HG03354 (cell line): ENCODE data around the gene BEND6.

Source experiments
- ATAC-seq: cut with Tn5 transposase; IDR thresholded peaks from one replicate; pipeline ENCODE4 v1.9.1; 2021; ENCODE audit warnings: mild to moderate bottlenecking; ENCODE audit not compliant: unreplicated experiment, poor library complexity, severe bottlenecking

The BEND6 gene, protein sequence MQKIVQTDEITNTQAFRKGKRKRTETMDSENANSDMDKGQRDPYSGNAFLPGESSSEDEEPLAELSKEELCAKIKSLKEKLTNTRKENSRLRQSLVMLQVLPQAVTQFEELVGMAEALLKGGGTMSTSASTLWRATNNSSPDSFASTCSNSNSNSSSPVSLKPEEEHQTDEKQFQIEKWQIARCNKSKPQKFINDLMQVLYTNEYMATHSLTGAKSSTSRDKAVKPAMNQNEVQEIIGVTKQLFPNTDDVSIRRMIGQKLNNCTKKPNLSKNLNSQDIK

DNA sequence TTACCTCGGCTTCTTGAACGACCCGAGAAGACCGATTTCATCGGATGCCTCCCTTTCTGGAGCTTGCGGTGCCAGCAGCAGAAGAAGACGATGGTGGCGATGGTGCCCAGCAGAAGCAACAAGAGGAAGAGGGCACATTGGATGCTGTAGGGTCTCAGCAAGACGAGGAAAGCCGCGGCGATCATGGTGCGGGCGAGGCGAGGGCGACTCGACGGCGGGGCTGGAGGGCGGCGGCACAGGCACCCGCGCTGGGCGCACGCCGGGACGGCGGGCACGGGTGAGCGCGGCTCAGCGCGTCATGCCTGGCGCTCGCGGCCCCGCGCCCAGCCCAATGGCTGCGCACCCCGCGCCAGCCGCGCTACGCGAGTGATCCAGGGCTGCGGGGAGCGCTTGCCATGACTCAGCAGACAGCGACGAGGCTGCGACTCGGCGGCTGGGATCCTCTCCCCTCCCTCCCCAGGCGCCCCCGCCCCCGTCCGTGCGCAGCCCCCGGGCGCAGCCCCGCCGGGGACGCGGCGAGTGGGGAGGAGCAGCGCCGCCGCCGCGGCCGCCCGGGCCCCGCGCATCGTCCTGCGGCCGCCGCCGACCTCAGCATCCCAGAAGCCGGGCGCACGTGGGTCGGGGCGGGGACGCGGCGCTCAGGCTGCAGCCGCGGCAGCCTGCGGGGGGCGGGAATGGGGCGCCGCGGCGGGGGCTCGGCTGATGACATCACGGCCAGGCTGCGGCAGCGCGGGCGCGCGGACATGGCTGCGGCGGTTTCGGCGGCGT, at the start of gene BEND6:
BEND6 (plus strand) TSS at position 705 of the 768 bp plus-strand sequence. CDS start 26,704 bp downstream, outside the sequence.
- ATAC-seq = peak; percentile 51

DNA sequence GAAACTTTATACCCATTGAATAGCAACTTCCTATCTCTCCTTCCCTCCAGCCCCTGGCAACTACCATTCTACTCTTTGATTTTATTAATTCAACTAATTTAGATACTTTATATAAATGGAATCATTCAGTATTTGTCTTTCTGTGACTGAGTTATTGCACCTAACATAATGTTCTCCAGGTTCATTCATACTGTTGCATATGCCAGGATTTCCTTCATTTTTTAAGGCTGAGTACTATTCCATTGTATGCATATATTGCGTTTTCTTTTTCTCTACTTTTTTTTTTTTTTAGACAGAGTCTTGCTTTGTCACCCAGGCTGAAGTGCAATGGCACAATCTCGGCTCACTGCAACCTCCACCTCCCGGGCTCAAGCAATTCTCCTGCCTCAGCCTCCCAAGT, 49.5 kb upstream of the BEND6 start:
- ATAC-seq = no peak

DNA sequence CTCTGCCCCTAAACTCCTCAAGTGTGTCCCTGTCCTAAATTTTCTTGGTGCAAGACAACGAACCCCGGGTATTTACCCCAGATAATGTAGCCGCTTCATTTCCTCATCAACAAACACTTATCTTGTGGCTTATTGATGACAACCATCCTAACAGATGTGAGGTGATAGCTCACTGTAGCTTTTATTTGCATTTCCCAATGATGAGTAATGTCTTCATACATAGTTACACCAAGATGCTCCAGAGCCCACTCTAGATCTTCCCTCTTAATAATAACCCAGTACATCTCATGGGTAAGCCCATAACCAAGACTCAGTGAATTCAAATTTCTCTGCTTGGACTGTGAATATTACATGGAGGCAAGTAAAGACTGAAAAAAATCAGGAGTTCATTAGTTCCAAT, 48.2 kb upstream of the BEND6 start:
- no peak for ATAC-seq

DNA sequence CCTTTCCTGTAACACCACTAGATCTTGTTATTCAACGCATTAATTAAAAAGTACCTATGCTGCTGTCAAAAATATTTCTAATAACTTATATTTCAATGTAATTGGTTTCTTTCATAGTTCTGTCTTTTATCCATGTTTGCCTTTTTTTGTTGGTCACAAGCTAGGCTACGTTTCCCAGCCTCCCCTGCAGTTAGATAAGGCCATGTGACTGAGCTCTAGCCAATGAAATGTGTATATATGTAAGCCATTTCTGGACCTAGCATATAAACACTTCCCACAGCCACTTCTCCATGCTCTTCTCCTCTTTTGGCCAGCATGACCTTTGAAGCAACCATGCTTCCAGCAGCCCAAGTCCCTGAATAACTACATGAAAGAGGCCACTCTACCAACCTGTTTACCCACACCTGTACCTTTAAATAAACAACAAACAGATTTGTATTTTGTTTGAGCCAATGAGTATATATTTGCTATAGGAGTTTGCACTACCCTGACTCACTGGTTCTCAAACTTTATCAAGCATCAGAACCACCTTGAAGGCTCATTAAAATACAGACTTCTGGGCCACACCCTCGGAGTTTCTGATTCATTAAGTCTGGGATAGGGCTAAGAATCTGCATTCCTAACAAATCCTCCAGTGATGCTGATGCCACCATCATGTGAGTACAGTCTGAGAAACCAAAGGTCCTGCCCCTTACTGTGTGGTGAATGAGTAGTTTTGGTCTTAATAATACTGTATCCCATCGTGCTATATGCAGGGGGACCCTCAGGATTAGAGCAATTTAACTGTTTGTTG, 45.6 kb upstream of the BEND6 start:
- no peak for ATAC-seq

DNA sequence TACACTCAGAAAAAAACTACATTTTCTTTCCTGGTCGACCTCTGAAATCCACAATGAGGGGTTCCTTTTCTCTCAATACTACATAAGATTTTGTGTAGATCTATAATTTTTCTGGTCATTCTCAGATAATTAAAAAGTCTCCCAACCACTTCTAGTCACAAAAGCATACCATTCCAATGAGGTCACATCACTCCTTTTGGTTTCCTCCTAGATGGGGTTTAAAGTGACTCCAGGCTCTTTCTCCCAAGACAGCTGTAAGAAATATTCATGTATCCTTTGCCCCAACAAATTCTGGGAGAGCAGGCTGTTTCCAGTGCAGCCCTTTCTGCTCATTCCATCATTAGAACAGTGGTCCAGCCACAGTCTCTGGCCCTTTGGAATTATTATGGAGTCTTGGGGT, 43.1 kb upstream of the BEND6 start:
- ATAC-seq = no peak

DNA sequence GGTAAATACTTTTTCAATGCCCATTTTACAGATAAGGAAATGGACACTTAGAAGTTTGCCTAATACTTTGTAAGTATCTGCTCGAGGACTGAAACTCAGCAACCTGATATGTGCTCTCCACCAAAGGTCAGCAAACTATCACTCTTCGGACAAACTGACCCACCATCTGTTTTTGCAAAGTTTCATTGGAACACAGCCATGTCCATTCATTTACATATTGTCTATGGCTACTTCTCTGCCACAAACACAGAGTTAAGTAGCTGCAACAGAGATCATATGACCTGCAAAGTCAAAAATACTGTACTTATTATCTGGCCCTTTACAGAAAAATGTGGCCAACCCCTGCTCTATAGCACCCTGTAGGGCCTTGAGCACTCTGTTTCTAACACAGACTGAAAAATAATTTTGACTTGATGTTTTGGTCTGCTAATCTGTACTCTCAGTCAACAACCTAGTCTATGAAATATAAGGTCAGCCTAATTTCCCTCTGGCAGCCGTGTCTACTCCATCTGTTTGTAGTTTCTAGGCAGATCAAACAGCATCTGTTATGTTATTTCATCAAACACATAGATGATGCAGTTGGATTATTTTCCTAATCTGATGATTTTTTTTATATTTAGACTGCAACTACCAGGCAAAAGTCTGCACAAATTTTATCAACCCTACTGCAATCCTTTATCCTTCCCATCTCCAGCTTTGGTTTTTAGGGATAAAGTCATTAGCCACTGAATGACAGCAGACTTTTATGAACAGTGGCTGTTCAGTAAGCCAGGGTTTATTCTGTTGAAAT, 41.4 kb upstream of the BEND6 start:
- no peak for ATAC-seq

DNA sequence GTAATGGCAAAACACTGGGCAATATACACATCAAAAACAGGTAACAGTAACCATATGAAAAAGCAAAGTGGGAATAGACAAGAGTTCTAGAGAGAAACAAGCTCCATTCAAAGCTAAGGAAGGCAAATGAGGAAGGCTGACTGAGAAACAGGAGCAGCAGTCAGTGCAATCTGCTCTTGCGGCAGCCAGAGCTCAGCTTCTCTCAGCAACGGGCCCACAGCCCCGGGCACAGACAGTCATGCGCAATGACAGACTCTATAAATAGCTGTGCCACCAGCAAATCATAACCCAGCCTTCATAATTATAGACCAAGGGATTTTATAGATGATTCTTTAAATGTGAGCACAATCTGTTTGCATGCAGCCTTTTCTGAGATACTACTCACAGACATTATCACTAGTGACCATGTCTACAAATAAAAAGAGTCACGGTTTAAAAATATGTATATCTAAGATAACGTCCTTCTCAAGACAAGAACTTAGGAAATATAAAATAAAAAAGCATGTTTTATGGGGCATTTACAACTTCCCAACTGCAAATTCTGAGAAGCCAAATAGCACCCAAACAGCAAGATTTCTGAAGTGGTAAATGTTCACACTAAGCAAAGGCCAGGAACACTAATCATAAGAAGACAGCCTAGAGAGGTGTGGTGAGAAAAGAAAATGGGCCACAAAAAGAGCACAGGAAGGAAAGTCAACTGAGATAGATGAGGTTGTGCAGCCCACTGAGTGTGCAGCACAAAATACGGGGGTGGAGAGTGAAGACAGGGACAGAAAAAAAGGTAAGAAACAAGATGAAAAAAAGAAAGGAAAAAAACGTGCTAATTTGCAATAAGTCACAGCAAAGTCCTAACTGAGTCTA, 39.9 kb upstream of the BEND6 start:
- ATAC-seq = peak; percentile 82

DNA sequence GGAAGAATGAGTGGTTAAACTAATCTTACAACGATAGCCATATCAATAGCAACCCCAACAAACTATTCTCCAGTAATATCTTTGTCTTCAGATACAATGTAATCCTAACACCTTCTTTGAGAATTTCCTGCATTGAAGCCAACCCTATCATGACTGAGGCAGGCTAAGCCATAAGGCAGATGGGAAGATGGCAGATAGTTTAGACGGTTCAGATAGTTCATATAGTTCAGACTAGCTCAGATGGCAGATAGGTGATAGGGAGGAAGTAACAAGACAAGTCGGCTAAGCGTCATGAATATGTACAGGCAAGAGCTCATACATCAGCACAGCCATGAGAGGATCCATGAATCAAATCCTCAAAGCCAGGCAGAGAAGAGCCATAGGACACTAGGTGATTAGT, 39.1 kb upstream of the BEND6 start:
- no peak for ATAC-seq

DNA sequence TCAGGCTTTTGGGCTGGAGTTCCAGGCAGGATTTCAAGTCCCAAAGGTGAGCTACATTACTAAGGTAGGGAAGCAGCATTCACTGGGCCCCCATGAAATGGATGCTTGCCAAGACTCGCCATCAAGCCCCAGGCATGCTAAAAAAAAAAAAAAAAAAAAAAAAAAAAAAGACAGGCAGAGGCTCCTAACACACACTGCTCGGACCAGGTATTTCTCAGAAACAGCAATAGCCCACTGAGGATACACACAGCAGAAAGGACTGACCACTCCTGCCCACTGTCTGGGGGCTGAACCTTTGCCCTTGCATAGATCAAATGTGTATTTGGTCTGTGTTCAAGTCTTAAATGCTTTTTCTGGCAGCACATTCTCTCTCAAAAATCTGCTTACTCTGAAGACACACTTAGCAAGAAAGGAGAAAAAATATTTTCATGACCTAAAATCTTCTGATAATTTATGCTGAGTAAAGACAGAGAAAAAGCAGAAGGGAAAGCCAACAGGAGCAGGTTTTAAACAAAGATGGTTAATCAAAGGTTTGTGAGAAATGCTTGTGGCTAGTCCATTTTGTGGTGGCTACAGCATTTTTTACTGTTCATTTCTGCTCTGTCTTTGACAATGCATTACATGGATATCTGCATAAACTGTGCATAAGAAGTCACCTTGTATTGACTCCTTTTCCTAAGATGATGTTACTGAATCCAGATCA, 37.9 kb upstream of the BEND6 start:
- ATAC-seq = no peak

DNA sequence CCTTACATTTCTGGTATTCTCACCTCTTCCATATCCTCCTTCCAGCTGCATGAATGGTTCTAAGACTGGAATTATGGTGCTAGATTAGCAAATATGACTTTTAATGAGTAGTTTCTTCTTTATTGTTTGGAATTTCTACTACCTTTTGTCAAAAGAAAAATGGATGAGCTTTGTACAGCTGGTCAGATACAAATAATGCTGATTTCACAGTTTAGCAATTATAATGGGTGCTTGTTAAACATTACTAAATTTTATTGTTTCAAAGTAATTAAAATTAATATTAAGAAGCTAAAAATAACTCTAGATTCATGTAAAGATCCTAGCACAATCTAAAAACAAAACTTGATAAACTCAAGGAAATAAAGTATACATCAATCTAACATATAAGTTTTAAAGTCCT, 32.3 kb upstream of the BEND6 start:
- no peak for ATAC-seq

DNA sequence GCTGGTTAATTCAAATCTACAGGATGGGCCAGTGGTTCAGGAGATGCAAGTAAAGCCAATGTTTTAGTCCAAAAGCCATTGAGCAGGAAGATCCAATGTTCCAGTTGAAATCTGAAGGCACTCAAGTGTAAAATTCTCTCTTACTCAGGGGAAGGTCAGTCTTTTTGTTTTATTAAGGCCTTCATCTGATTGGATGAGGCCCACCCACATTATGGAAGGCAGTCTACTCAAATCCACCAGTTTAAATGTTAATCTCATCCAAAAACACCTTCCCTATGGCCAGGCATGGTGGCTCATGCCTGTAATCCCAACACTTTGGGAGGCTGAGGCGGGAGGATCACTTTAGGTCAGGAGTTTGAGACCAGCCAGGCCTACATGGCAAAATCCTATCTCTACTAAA, 31.3 kb upstream of the BEND6 start:
- no peak for ATAC-seq

DNA sequence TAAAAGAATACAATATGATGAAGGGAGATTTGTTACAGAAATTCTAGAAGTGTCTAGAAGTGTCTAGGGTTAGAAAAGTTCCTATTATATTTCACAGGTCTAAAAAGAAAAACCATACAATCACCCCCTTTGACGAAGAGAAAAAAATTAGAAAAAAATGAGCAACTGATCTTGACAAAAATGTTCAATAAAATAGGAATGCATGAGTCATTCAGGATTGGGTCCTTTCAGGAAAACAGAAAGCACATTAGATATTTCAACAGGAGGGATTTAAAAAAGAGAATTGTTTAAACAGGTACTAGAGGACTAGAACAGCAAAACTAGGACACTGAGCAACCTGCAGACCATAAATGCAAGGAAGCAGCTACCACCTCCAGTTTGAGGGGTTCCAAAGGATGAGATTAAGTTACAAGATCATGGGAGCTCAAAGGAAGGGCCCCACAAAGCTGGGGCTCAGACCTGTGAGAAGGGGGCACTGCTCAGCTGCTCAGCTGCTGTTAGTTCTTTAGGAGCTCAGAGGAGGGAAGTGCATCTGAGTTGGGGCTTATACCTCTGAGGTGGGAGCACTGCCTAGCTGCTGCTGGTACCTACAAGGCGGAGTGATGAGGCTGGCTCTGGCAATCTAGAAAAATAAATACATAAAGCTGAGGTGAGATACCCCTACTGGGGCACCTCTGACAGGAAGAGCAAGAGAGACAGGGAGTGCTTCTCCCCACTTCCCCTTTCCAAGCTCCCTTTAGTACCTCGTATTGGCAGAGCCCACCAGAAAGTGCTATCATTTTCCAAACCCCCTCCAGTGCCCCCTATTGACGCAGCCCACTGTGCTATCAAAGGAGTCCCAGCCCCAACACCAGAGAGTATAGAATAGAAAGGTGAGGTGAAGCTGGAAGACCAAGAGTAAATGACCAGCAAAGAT, 27.1 kb upstream of the BEND6 start:
- ATAC-seq = no peak

DNA sequence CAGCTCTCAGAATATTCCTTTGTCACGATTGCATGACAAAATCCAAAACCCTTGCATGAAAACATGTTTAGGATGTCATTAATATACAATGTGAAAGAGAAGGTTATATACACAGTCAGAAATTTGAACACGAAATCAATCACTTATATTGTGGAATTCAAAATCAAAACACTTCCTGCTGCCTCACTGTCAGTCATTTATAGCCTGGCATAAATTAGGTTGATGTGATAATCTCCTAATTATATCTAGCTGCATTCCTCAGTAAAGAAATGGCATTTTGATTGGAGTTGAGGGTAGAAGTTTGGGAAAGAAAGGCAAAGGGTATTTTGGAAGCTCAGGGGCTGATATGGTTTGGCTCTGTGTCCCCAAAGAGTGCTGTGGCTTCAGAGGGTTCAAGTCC, 24.1 kb upstream of the BEND6 start:
- ATAC-seq = no peak

DNA sequence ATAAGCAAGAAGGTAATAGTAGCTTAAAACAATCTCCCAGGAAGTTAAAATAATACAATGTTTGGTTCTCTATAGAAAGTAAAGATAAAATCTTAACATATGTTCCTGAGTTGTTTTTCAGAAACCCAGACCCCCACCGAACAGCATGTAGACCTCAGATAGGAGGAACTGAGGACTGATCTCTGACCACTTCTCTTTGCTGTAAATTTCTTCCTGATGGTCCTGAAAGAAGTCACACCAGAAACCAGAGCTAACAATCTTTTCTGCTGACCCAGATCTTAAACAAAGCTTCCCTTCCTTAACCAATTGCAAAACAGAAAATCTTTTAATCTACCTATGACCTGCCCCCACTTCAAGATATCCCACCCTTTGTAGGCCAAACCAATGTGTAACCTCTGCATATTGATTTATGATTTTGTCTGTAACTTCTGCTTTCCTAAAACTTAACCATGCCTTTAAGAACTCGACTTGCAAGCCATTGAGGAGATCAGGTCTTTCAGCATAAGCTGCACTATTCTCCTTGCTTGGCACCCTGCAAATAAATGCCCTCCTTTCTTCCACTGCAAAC, 21.9 kb upstream of the BEND6 start:
- ATAC-seq = no peak

DNA sequence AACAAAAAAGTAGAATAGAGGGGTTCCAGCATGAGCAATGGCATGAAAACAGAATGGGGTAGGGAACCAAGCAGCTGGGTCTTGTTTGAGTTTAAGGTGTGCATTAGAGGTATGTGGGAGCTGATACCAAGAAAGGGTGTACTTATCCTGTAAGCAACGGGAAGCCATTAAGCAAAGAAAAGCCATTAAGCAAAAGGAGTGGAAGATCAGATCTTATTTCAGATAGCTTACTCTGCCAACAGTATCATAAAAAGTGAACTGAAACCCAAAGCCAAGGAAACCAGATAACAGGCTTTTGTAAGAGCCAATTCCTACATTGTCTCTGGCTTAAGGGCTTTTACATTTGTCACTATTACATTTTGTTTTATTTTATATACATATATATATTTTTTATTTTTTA, 21.3 kb upstream of the BEND6 start:
- no peak for ATAC-seq

DNA sequence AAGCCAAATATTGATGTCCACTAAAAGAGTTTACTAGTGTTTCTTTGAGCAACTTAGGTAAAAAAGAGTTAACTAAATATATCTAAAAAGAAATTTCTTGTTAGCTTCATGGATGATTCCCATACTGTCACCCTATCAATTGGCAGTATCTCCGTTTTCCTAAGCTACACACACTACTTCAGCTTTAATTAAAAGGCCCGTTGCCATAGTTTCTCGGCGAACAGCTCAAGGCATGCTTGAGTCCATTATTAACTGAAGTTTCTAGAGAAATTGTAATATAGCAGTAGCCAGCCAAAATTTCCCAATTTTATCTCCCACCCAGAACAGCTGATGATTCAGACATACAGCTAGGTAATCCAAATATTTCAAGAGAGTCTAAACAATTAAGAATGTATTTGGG, 20.0 kb upstream of the BEND6 start:
- ATAC-seq = no peak

DNA sequence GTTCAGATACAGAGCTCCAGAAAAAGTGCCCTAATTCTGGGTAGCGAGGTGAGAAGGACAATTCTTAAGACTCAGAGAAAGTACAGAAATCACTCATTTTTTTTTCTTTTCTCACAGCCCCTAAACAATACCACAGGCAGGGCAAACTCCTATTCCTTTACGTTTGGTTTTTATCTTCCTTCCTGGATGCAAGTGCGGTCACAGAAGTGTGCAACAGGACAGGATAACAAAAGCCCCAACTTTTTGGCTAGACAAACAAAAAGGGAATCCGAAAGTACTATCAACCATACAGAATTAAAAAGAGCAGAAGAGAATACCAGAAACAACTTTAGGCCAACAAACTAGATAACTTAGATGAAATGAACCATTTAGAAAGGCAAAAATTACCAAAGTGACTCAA, 18.4 kb upstream of the BEND6 start:
- ATAC-seq = no peak
